Measurements from ENCODE around the gene VAT1L.

DNA sequence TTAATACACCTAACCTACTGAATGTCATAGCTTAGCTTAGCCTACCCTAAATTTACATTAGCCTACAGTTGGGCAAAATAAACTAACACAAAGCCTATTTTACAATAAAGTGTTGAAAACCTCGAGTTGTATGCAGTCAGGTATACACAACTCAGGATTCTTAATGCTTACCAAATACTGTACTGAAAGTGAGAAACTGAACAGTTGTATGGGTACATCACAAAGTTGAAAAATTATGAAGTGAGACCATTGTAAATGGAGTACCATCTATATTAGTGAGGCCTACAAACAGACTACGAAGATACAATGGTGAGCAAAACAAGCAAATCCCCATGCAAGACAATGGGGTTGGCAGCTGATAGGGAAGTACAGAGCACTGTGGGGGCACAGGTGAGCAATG is 79.7 kb downstream of the VAT1L start:
- TF ChIP-seq, protein P1, sequence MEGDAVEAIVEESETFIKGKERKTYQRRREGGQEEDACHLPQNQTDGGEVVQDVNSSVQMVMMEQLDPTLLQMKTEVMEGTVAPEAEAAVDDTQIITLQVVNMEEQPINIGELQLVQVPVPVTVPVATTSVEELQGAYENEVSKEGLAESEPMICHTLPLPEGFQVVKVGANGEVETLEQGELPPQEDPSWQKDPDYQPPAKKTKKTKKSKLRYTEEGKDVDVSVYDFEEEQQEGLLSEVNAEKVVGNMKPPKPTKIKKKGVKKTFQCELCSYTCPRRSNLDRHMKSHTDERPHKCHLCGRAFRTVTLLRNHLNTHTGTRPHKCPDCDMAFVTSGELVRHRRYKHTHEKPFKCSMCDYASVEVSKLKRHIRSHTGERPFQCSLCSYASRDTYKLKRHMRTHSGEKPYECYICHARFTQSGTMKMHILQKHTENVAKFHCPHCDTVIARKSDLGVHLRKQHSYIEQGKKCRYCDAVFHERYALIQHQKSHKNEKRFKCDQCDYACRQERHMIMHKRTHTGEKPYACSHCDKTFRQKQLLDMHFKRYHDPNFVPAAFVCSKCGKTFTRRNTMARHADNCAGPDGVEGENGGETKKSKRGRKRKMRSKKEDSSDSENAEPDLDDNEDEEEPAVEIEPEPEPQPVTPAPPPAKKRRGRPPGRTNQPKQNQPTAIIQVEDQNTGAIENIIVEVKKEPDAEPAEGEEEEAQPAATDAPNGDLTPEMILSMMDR (IDR thresholded peaks at IDR 0.05): no peak
- no peak for TF ChIP-seq POLR2A (IDR thresholded peaks at IDR 0.05)
